Measurements from ENCODE around the gene GRIN2A.

The GRIN2A gene

GRCh38 chr16:10039220-10040096 is 142.8 kb downstream of the GRIN2A start:
- in situ Hi-C loops (cut with MboI; ENCODE audit: low sequenced_read_pairs): no loop called here

GRCh38 chr16:10037751-10038150 is 144.5 kb downstream of the GRIN2A start:
- in situ Hi-C loops (cut with MboI; ENCODE audit: low sequenced_read_pairs): no loop called here

DNA sequence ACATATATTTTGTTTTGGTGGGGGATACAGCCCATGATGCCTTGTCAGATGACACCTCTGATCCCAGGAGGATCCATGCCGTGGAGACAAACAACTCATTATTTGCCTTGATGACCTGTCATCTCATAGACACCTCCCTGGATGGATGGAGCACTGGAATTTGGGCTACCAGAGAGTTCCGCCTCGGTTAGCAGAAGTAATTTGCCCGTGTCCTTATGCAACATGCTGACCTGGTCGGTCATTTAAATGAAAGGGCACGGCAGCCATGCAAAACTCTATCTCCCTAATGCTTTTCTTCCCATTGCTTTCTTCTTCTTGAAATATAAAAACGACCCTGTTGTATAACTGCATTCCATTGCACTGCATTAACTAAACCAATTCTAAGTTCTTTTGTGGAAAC is 145.3 kb downstream of the GRIN2A start:
- in situ Hi-C loops (cut with MboI; ENCODE audit: low sequenced_read_pairs): no loop called here

- in situ Hi-C loops (cut with MboI; ENCODE audit: low sequenced_read_pairs): no loop called here
These were observed 148.7 kb downstream of the GRIN2A start for GRCh38 chr16:10033556-10033955.

GRCh38 chr16:10031955-10032354 is 150.3 kb downstream of the GRIN2A start:
- in situ Hi-C loops (cut with MboI; ENCODE audit: low sequenced_read_pairs): no loop called here

DNA sequence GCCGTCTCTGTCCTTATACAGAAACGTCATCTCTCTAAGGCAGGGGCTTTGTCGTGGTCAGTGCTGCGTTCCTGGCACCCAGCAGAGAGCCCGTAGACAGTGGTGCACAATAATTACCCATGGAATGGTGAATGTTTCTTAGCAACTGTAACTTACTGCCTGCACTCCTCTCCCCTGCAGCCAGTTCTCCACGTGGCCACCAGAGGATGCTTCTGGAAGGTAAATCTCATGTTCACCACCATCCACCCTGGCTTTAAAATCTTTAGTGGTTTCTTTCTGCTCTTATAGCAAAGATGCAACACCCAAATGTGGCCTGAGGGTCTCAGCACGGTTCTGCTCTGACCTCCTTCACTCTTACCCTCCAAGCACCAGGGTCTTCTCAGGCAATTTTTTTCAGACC is 150.8 kb downstream of the GRIN2A start:
- in situ Hi-C loops (cut with MboI; ENCODE audit: low sequenced_read_pairs): no loop called here

GRCh38 chr16:10028644-10029043 is 153.6 kb downstream of the GRIN2A start:
- in situ Hi-C loops (cut with MboI; ENCODE audit: low sequenced_read_pairs): no loop called here

DNA sequence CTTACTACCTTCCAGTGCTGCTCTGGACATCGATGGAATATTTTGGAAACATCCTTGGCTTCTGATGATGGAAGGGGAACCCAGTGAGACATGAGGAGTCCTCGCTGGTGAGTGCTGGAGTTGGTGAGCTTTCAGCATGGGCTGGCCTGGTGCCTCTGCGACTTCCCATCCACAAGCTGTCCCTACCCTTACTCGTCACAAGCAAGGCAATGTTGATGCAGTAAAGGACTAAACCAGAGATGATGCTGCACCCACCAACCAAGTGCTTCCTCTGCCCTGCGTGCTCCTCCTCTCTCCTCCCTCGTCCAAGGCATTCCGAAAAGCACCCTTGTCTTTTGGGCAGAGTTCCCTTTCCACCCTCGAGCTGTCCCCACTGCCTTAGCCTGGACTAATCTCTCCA is 154.7 kb downstream of the GRIN2A start:
- in situ Hi-C loops (cut with MboI; ENCODE audit: low sequenced_read_pairs): no loop called here

DNA sequence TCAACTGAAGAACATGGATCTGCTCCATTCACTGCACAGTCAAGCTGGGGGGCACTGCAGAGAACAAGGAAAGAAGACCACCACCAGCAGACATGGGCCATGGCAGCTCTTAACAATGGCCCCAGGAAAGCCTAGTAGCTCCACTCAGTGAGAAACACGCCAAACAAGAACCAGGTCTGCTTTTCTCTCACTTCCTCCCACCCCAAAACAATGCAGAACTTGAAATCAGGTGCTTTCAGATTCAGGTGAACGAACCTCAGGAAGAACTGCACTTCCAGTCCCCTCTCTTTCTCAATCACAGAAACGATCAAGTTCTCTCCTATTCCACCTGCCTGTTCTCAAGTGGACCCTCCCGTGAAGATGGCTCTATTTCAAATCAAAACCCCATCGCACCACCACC is 155.6 kb downstream of the GRIN2A start:
- in situ Hi-C loops (cut with MboI; ENCODE audit: low sequenced_read_pairs): no loop called here

DNA sequence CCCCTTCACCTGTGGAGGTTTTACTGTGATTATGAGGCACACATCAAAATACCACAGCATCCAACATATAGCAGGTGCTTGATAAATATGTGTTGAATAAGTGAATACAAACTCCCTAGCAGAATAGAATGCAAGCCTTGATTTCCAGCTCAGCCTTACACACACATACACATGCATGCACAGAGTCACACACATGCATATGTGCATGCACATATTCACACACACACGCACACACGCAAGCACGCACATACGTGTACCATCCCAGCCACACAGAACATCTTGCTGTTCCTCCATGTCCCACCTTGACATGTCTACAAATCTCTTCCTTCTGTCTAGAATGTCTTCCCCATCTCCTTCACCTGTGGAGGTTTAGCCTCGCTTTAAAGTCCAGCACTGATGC is 160.1 kb downstream of the GRIN2A start:
- in situ Hi-C loops (cut with MboI; ENCODE audit: low sequenced_read_pairs): no loop called here

DNA sequence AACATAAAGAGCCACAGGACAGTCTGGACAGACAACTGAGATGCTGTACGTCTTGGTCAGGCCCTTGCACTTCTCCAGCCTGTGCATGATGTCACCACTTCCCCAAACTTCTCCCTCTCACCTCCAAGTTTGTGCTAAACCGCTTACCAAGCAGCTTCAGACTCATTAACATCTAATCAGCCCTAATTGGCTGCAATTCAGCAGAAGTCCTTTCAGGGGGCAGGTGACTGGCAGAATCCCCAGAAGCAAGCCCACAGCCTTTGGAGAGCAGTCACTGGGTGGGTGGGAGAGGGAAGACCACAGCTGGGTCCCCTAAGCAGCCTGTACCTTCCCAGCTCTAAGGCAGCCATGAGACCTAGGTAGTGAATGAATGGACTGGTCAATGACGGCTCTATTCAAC is 161.4 kb downstream of the GRIN2A start:
- in situ Hi-C loops (cut with MboI; ENCODE audit: low sequenced_read_pairs): no loop called here

DNA sequence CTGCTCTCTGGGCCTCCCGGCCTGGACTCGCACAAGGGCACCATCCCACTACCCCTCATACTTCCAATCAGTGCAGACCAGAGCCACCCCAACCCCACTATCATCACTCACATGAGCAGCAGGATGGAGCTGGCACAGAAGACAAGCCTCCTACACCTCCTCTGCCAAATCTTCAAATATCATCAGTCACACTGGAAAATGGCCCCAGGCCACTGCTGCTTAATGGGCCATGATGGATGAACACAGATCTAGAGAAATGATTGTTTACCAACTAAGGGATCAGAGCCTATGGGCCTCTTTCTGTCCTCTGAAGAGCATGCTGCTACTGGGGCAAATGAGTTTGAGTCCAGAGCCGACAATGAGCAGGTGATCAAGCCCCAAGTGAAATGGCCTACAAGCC is 165.5 kb downstream of the GRIN2A start:
- in situ Hi-C loops (cut with MboI; ENCODE audit: low sequenced_read_pairs): no loop called here

- in situ Hi-C loops (cut with MboI; ENCODE audit: low sequenced_read_pairs): no loop called here
These were observed 166.8 kb downstream of the GRIN2A start for GRCh38 chr16:10015397-10015796.

DNA sequence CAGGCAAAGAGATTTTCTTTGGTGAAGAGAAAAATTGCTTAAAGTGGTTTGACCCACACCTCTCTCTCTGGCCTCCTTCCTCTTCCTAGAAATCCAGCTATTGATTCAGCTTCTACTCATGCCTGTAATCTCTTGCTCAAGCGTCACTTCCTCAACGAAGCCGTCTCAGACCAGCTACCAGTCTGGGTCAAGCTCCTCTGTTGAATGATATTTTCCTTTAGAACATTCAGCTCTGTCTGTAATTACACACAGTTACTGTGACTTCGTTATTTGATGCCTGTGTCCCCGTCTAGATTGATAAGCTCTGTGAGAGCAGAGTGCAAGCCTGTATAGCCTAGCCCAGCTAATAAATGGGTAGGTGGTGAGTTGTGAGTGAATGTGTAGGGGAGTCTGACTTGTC is 168.5 kb downstream of the GRIN2A start:
- in situ Hi-C loops (cut with MboI; ENCODE audit: low sequenced_read_pairs): no loop called here

DNA sequence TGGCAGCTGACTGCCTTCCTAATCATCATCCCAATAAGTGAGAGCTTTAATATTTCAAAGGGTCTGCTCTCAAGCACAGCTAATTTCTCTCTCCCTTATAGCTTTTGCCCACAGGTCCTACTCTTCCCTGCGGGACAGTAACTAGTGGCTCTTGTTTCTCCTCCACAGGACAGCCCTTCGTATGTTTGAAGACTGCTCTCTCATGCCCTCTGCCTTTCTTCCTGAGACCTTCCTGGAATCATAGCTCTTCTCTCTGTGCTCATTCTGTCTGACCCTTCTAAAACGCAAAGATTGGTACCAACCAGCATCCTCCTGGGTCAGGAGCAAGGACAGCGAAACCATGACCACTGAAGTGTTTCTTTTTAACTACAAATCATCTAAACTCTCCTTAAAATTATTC is 168.9 kb downstream of the GRIN2A start:
- in situ Hi-C loops (cut with MboI; ENCODE audit: low sequenced_read_pairs): no loop called here

- in situ Hi-C loops (cut with MboI; ENCODE audit: low sequenced_read_pairs): no loop called here
These were observed 172.5 kb downstream of the GRIN2A start for GRCh38 chr16:10009684-10010083.

DNA sequence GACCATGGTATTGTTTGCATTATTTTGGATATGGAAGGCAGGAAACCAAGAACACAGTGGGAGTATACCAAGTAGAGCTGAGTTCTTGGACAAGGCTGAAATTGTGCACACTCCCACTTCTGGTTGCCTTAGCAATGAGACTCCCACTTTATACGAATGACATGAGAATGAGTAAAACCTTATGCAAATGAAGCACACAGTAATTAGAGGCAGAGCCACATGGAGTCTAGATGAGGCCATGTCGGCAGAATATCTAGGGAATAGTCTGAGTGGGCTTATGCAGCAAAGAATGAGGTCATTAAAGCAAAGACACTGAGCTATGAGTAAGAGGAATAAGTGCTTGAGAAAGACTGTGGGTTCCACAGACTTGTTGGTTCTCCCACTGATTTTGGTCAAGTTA is 178.7 kb downstream of the GRIN2A start:
- in situ Hi-C loops (cut with MboI; ENCODE audit: low sequenced_read_pairs): no loop called here

DNA sequence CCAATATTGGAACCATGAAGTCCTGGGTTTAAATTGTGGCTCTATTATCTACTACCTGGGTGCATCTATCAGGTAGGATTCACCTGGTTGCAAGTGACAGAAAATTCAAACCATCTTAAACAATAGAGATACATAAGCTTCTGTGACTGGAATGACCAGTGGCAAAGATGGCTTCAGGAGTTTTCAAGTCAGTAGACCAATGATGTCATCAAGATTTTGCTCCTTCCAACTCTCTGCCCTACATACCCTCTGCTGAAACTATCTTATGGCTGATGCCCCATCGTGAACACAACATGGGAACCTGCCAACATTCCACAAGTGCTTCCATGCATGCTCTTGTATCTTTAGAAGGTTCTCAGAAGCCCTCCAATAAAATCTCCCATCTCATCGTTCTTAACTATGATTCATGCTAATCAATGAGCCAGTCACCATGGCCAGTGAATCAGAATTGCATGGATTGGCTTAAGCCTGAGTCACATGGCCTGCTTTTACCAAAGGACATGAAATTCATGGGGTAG is 180.9 kb downstream of the GRIN2A start:
- in situ Hi-C loops (cut with MboI; ENCODE audit: low sequenced_read_pairs): no loop called here

GRCh38 chr16:9996221-9996620 is 186.0 kb downstream of the GRIN2A start:
- in situ Hi-C loops (cut with MboI; ENCODE audit: low sequenced_read_pairs): no loop called here

DNA sequence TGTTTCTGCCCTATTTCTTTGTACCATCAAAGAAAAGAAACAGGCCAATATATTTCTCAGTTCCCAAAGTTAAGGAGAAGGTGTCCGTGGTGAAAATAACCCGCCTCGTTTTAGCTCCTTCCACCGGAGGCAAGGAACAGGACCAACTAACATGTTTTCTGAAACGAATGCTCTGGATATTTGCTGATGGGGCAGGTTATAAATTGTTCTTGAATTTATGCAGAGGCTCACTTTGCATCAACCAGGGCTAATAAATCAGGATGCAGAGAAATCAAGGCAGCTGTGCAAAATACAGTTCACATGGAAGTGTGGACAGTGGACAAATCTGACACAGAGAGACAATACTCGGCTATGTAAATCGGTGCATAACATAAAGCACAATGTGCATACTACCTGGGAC is 189.8 kb downstream of the GRIN2A start:
- in situ Hi-C loops (cut with MboI; ENCODE audit: low sequenced_read_pairs): no loop called here

DNA sequence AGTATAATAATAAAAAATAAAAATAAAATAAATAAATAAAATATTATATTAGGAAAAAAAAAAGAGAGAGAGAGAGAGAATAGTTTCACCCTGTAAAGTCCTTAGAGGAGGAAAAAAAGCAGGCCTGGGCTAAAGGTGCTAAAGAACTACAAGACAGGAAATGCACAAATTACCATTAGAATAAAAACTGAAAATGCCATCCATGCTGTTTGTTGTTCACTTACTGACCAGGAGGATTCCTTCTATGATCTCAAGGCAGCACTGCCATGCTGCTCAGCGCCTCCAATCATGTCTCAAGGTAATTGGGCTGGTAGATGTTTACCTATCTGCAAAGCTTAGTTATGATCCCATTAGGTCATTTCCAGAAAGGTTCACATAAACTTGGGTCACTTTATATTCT is 201.2 kb downstream of the GRIN2A start:
- in situ Hi-C loops (cut with MboI; ENCODE audit: low sequenced_read_pairs): no loop called here

GRCh38 chr16:9978160-9978725 is 204.0 kb downstream of the GRIN2A start:
- in situ Hi-C loops (cut with MboI; ENCODE audit: low sequenced_read_pairs): no loop called here

Measured in HL-60/S4 treated with retinoic acid at 250 ng/mL for 4 days and 3 days (cell line).